ENCODE measurements around the gene ACTRT1. TPM values are rescaled to one million over a fixed set of nuclear protein-coding genes. Genes with fewer than 3 reads are reported as not detected.

The ACTRT1 gene
- total and polyA plus RNA-seq, 2 of the 13 experiments (the other 11 are each of a cell fraction or from before 2014, with no cell fraction given): not detected

- intact Hi-C loops (cut with micrococcal nuclease; ENCODE audit: unreplicated experiment) (no loop called here), in situ Hi-C loops (cut with HindIII; ENCODE audit: extremely low pct_ligation_motif_present, low pct_unique_long_range_greater_than_20kb) (no loop called here)
- Histone ChIP-seq H3K9me3 (ENCODE audit: low read length) (peaks cover 5% of the 10 kb centered on the region; the same call in 1 of the 2 replicates), H3K4me3 (replicated peaks in 1 of 3; ENCODE audit: insufficient read depth in 1 of 3, low read depth in 2 of 3, low read length in 3 of 3) (no peak overlapping the region), H3K4me2 (ENCODE audit: low read depth, low read length) (no peak overlapping the region), H3K79me2 (ENCODE audit: insufficient read depth, low read length) (no peaks in the 10 kb centered on the region), H4K20me1 (ENCODE audit: insufficient read depth, low read length) (no peaks in the 10 kb centered on the region), H3K4me1 (ENCODE audit: insufficient read depth, low read length) (no peaks in the 10 kb centered on the region), H3K27ac (ENCODE audit: extremely low read length, insufficient read depth, low read length) (no peak overlapping the region), H3K36me3 (replicated peaks in 1 of 2; ENCODE audit: control insufficient read depth in 1 of 2, insufficient read depth in 2 of 2, low read length in 2 of 2) (no peaks in the 10 kb centered on the region), H2AFZ (ENCODE audit: low read length) (no peak overlapping the region), H3K27me3 (ENCODE audit: control insufficient read depth in 1 of 2, insufficient read depth in 2 of 2, low read length in 2 of 2) (no peaks in the 10 kb centered on the region), H3K9ac (ENCODE audit: insufficient read depth, low read depth, low read length) (no peak overlapping the region)
- no peak for TF ChIP-seq REL (CRISPR knock-in tag; conservative IDR thresholded peaks at IDR 0.05)
- TF ChIP-seq YEATS4 (CRISPR knock-in tag; IDR thresholded peaks at IDR 0.05; ENCODE audit: borderline replicate concordance): no peak
- no peak for TF ChIP-seq CAMTA2 (CRISPR knock-in tag; IDR thresholded peaks at IDR 0.05; ENCODE audit: borderline replicate concordance)
- TF ChIP-seq GLMP (CRISPR knock-in tag; IDR thresholded peaks at IDR 0.05; ENCODE audit: borderline replicate concordance): no peak
- no peak for TF ChIP-seq SCMH1 (CRISPR knock-in tag; IDR thresholded peaks at IDR 0.05; ENCODE audit: borderline replicate concordance)
- no peak for TF ChIP-seq ZNF530 (CRISPR knock-in tag; IDR thresholded peaks at IDR 0.05; ENCODE audit: low read depth)
- TF ChIP-seq ZNF749 (CRISPR knock-in tag; IDR thresholded peaks at IDR 0.05; ENCODE audit: borderline replicate concordance): no peak
- DNase-seq (ENCODE audit: low spot score) (no peak), ATAC-seq (no peak), FAIRE-seq (no peak)
- no TSS peak for BruUV-seq (replicated peaks)
- CTCF ChIA-PET (ENCODE audit: low intra/inter-chr PET ratio, low total read pairs): no interaction called here
- POLR2A ChIA-PET: no interaction called here
- WGBS (ENCODE audit: low lambda C conversion rate): 0% methylated on average over 1 of the region's 1 CpG
These were observed 30.6 kb downstream of the ACTRT1 start for GRCh38 chrX:128021566-128021965.

GRCh38 chrX:128020701-128021100 is 31.5 kb downstream of the ACTRT1 start:
- ATAC-seq: no peak
- DNase-seq (ENCODE audit: low spot score): peak; percentile 2
- 0% methylated on average over 2 of the region's 2 CpGs for WGBS (ENCODE audit: low lambda C conversion rate)
- TF ChIP-seq BHLHE40 (IDR thresholded peaks at IDR 0.05; ENCODE audit: low read length) (peak; percentile 49; the same call in 1 of the 2 replicates), TRAFD1 (CRISPR knock-in tag; IDR thresholded peaks at IDR 0.05; ENCODE audit: borderline replicate concordance) (no peak), PITX1 (CRISPR knock-in tag; IDR thresholded peaks at IDR 0.05) (no peak), HNF1B (CRISPR knock-in tag; IDR thresholded peaks at IDR 0.05) (no peak), ZNF569 (CRISPR knock-in tag; IDR thresholded peaks at IDR 0.05; ENCODE audit: borderline replicate concordance) (no peak), SATB2 (CRISPR knock-in tag; IDR thresholded peaks at IDR 0.05) (no peak)
- Histone ChIP-seq H4K20me1 (ENCODE audit: insufficient read depth, low read length) (no peaks in the 10 kb centered on the region), H3K27me3 (ENCODE audit: control insufficient read depth in 1 of 2, insufficient read depth in 2 of 2, low read length in 2 of 2) (no peaks in the 10 kb centered on the region), H3K9ac (ENCODE audit: insufficient read depth, low read depth, low read length) (no peak overlapping the region), H3K27ac (ENCODE audit: extremely low read length, insufficient read depth, low read length) (no peak overlapping the region), H3K79me2 (ENCODE audit: insufficient read depth, low read length) (no peaks in the 10 kb centered on the region), H3K4me2 (ENCODE audit: low read depth, low read length) (no peak overlapping the region), H2AFZ (ENCODE audit: low read length) (no peak overlapping the region), H3K4me1 (ENCODE audit: insufficient read depth, low read length) (no peaks in the 10 kb centered on the region), H3K4me3 (replicated peaks in 1 of 3; ENCODE audit: insufficient read depth in 1 of 3, low read depth in 2 of 3, low read length in 3 of 3) (no peak overlapping the region), H3K36me3 (replicated peaks in 1 of 2; ENCODE audit: control insufficient read depth in 1 of 2, insufficient read depth in 2 of 2, low read length in 2 of 2) (no peaks in the 10 kb centered on the region), H3K9me3 (ENCODE audit: low read length) (peaks cover 5% of the 10 kb centered on the region; the same call in 1 of the 2 replicates)
- in situ Hi-C loops (cut with HindIII; ENCODE audit: extremely low pct_ligation_motif_present, low pct_unique_long_range_greater_than_20kb) (no loop called here), intact Hi-C loops (cut with micrococcal nuclease; ENCODE audit: unreplicated experiment) (no loop called here)
- FAIRE-seq: no peak
- CTCF ChIA-PET (ENCODE audit: low intra/inter-chr PET ratio, low total read pairs): no interaction called here
- POLR2A ChIA-PET: no interaction called here
- BruUV-seq (replicated peaks): no TSS peak

Measured in HepG2 (cell line).